Tibial nerve (tissue), 4 donors: ENCODE results near the gene FAM83B. TPM values are rescaled to one million over a fixed set of nuclear protein-coding genes. Genes with fewer than 3 reads are reported as not detected.
A peak's percentile ranks its signal among the peaks of the same experiment; 100 is the strongest.

Source experiments
- DNase-seq, 2 donors: peaks; one replicate each; pipeline ENCODE4 v3.0.0-alpha.2; 2019; ENCODE audit warnings: low spot score in 2 of 2
- H3K27ac ChIP-seq, 4 donors: fragments of 200-600 bp; sonication (generic) in 3 of 4; one replicate each; pipeline ENCODE4 v1.5.1; 2017 to 2019; ENCODE audit warnings: mild to moderate bottlenecking in 1 of 4
- H3K27me3 ChIP-seq, 2 donors: fragments of 200-600 bp; sonication (generic) in 1 of 2; one replicate each; pipeline versions ENCODE4 v1.5.1 to v1.6.0; 2017 to 2019
- H3K36me3 ChIP-seq, 3 donors: fragments of 200-600 bp; sonication (generic); one replicate each; pipeline ENCODE4 v1.5.1; 2018 to 2019
- H3K4me1 ChIP-seq, 4 donors: fragments of 200-600 bp; sonication (generic) in 3 of 4; one replicate each; pipeline ENCODE4 v1.5.1; 2017 to 2019
- H3K4me3 ChIP-seq, 4 donors: fragments of 200-600 bp; sonication (generic) in 3 of 4; one replicate each; pipeline ENCODE4 v1.5.1; 2017 to 2019; ENCODE audit warnings: mild to moderate bottlenecking in 1 of 4, moderate library complexity in 1 of 4
- H3K9me3 ChIP-seq, 4 donors: fragments of 200-600 bp; sonication (generic) in 3 of 4; one replicate each; pipeline ENCODE4 v1.5.1; 2017 to 2019
- CTCF ChIP-seq, 5 experiments: fragments of 200-600 bp in 3 of 5; fragments of 450-650 bp in 2 of 5; sonication (generic) in 3 of 5; IDR thresholded peaks; one replicate each; pipeline ENCODE4 v1.5.1; 2016 to 2019; ENCODE audit warnings: antibody characterized with exemption in 5 of 5, mild to moderate bottlenecking in 3 of 5, moderate library complexity in 2 of 5
- EP300 ChIP-seq, 2 donors: sonication (generic); formaldehyde crosslinking; IDR thresholded peaks; one replicate each; pipeline ENCODE4 v1.6.1; 2017; ENCODE audit warnings: antibody characterized with exemption in 2 of 2, mild to moderate bottlenecking in 1 of 2
- POLR2A ChIP-seq, 2 donors: fragments of 450-650 bp; IDR thresholded peaks; one replicate each; pipeline ENCODE4 v1.6.1; 2017; ENCODE audit warnings: antibody characterized with exemption in 2 of 2, mild to moderate bottlenecking in 2 of 2, moderate library complexity in 2 of 2
- WGBS, 2 donors: methylation state at CpG; one replicate each; pipeline ENCODE4 v1.1.5; 2018; 5-methylcytosine and 5-hydroxymethylcytosine counted together
- total RNA-seq, 4 donors: library from RNA; depleted of rRNA; stranded (reverse); fragments of >200 nt; gene quantifications; one replicate each; pipeline ENCODE4 v1.1.0, GENCODE V29; 2016

FAM83B gene
- total RNA-seq, 4 donors from 2014 or later: not detected

GRCh38 chr6:54907355-54907754, 60.8 kb downstream of the FAM83B start:
- Histone ChIP-seq H3K36me3 (no peaks in the 10 kb centered on the region), H3K27ac (no peak overlapping the region), H3K4me1 (peaks cover 0 to 4% (median 0%) of the 10 kb centered on the region in 4 donors), H3K9me3 (no peaks in the 10 kb centered on the region), H3K27me3 (no peaks in the 10 kb centered on the region), H3K4me3 (no peak overlapping the region)
- TF ChIP-seq EP300 (IDR thresholded peaks at IDR 0.05) (no peak), POLR2A (IDR thresholded peaks at IDR 0.05) (no peak), CTCF (IDR thresholded peaks at IDR 0.05) (no peak)
- 59 to 70% methylated on average over 1 of the region's 1 CpG for WGBS, 2 donors
- no peak for DNase-seq

DNA sequence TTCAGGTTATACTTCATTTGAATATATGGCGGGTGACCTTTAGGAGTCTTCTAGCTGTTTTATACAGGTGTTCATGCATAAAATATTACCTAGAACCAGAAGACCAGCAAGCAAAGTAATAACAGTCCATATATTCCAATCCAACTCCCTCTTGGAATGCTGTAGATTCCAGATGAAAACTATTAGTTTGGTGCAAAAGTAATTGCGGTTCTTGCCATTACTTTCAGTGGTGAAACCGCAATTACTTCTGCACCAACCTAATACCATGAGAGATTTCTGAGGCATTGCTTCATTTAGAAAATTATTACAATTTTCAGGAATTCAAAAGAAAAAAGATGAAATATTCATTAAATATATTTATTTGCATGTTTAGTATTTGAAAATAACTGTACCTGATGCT, 62.6 kb downstream of the FAM83B start:
- no peak overlapping the region for H3K4me3 ChIP-seq
- H3K27ac ChIP-seq: no peak overlapping the region
- H3K36me3 ChIP-seq: no peaks in the 10 kb centered on the region
- TF ChIP-seq CTCF (IDR thresholded peaks at IDR 0.05) (no peak), POLR2A (IDR thresholded peaks at IDR 0.05) (no peak), EP300 (IDR thresholded peaks at IDR 0.05) (no peak)
- 97 to 100% methylated on average over 3 of the region's 3 CpGs for WGBS, 2 donors
- peaks cover 0 to 4% (median 0%) of the 10 kb centered on the region in 4 donors for H3K4me1 ChIP-seq
- H3K27me3 ChIP-seq: no peaks in the 10 kb centered on the region
- DNase-seq: no peak
- no peaks in the 10 kb centered on the region for H3K9me3 ChIP-seq

- Histone ChIP-seq H3K27me3 (no peaks in the 10 kb centered on the region), H3K9me3 (no peaks in the 10 kb centered on the region), H3K4me3 (peak overlapping the region in 2 of 4 donors; percentile 3 to 20), H3K4me1 (peaks cover 0 to 4% (median 0%) of the 10 kb centered on the region in 4 donors), H3K27ac (no peak overlapping the region), H3K36me3 (no peaks in the 10 kb centered on the region)
- no peak for DNase-seq
- TF ChIP-seq CTCF (IDR thresholded peaks at IDR 0.05) (no peak), EP300 (IDR thresholded peaks at IDR 0.05) (no peak), POLR2A (IDR thresholded peaks at IDR 0.05) (no peak)
- 31 to 35% methylated on average over 6 of the region's 6 CpGs for WGBS, 2 donors
Observed at GRCh38 chr6:54910431-54910884, 63.9 kb downstream of the FAM83B start.

DNA sequence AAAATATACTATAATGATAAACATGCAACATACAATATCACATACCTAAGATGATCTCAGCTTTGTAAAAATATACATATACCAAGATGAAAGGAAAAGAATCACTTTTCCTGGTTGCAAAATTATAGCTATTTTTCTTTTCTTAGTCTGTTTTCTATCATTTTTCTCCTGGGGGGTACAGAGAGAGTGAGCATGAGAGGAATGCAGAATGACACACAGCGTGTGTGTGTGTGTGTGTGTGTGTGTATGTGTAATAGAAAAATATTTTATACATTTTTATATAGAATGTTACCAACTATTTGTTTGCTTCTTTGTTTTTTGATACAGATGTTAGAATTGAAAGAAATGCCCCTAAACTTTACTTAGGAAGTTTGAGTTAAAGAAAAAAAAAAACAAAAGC, 64.3 kb downstream of the FAM83B start:
- Histone ChIP-seq H3K4me3 (no peak overlapping the region), H3K27ac (no peak overlapping the region), H3K9me3 (no peaks in the 10 kb centered on the region), H3K36me3 (no peaks in the 10 kb centered on the region), H3K4me1 (peaks cover 0 to 4% (median 0%) of the 10 kb centered on the region in 4 donors), H3K27me3 (no peaks in the 10 kb centered on the region)
- WGBS, 2 donors: 14 to 21% methylated on average over 1 of the region's 1 CpG
- TF ChIP-seq POLR2A (IDR thresholded peaks at IDR 0.05) (no peak), CTCF (IDR thresholded peaks at IDR 0.05) (no peak), EP300 (IDR thresholded peaks at IDR 0.05) (no peak)
- no peak for DNase-seq

DNA sequence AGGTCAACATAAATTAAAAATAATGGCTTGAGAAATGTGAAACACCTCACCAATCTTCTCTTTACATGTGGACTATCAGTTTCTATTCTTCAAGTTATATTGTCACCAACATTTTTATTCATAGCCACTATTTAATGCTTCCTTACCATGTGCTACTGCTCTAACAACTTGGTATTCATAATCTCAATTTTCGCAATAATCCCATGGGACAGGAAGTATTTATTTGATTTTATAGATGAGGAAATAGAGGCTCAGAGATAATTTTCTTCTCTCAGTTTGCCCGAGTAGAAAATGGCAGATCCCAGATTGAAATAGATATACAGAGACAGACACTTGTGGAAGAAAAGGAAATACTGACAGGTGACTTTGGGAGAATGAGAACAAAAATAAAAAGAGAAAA, 66.6 kb downstream of the FAM83B start:
- TF ChIP-seq EP300 (IDR thresholded peaks at IDR 0.05) (no peak), POLR2A (IDR thresholded peaks at IDR 0.05) (no peak), CTCF (IDR thresholded peaks at IDR 0.05) (no peak)
- DNase-seq: no peak
- no peak overlapping the region for H3K27ac ChIP-seq
- no peaks in the 10 kb centered on the region for H3K36me3 ChIP-seq
- H3K4me1 ChIP-seq: peaks cover 0 to 4% (median 0%) of the 10 kb centered on the region in 4 donors
- WGBS, 2 donors: 77 to 83% methylated on average over 2 of the region's 2 CpGs
- H3K9me3 ChIP-seq: no peaks in the 10 kb centered on the region
- H3K4me3 ChIP-seq: no peak overlapping the region
- H3K27me3 ChIP-seq: no peaks in the 10 kb centered on the region
